Stimulated activated naive CD8-positive, alpha-beta T cell treated with anti-CD3 and anti-CD28 coated beads, Interleukin-15, amount 100 ng/mL, for 72 hours (primary cell): ENCODE data around the gene B3GALT6.

Source experiments
- ATAC-seq: fragments of 150-1000 bp; cut with Tn5 transposase; 2 replicates; pipeline ENCODE4 v1.10.0; 2021; ENCODE audit warnings: mild to moderate bottlenecking, moderate library complexity
- DNase-seq, 2 donors: peaks; one replicate each; pipeline ENCODE4 v3.0.0; 2021 to 2022
- H3K27ac Mint-ChIP-seq, 2 donors: one replicate each; pipeline ENCODE4 v1.8.0; 2022; ENCODE audit warnings: mild to moderate bottlenecking in 2 of 2, mixed read lengths in 2 of 2, moderate library complexity in 2 of 2
- H3K27me3 Mint-ChIP-seq: one replicate; pipeline ENCODE4 v1.8.0; 2022; ENCODE audit warnings: mixed read lengths
- H3K4me1 Mint-ChIP-seq: one replicate; pipeline ENCODE4 v1.8.0; 2022; ENCODE audit warnings: mild to moderate bottlenecking, mixed read lengths
- H3K4me3 Mint-ChIP-seq, 2 donors: one replicate each; pipeline ENCODE4 v1.8.0; 2022; ENCODE audit warnings: mild to moderate bottlenecking in 2 of 2, mixed read lengths in 2 of 2, moderate library complexity in 1 of 2
- H3K9me3 Mint-ChIP-seq, 2 donors: one replicate each; pipeline ENCODE4 v1.8.0; 2022; ENCODE audit warnings: mixed read lengths in 2 of 2

The B3GALT6 gene

DNA sequence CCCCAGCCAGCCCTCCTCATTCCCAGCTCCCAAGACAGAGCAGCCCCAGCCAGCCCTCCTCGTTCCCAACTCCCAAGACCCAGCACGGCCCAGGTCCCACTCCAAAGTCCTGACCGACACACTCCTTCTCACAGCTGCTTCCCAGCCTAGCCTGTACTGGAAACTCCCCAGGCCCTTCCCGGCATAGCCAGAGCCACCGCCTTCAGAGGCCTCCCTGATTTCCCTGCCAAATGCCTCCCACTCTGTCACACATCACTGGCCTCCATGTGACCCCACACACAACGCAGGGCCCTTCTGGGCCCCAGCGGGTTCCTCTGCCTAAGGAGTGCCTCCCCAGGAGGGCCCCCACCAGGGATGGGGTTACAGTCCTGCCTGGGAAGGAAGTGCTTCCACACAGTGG lies 38.8 kb downstream of the B3GALT6 start:
- H3K9me3 Mint-ChIP-seq = no peaks in the 10 kb centered on the region
- no peak for DNase-seq

DNA sequence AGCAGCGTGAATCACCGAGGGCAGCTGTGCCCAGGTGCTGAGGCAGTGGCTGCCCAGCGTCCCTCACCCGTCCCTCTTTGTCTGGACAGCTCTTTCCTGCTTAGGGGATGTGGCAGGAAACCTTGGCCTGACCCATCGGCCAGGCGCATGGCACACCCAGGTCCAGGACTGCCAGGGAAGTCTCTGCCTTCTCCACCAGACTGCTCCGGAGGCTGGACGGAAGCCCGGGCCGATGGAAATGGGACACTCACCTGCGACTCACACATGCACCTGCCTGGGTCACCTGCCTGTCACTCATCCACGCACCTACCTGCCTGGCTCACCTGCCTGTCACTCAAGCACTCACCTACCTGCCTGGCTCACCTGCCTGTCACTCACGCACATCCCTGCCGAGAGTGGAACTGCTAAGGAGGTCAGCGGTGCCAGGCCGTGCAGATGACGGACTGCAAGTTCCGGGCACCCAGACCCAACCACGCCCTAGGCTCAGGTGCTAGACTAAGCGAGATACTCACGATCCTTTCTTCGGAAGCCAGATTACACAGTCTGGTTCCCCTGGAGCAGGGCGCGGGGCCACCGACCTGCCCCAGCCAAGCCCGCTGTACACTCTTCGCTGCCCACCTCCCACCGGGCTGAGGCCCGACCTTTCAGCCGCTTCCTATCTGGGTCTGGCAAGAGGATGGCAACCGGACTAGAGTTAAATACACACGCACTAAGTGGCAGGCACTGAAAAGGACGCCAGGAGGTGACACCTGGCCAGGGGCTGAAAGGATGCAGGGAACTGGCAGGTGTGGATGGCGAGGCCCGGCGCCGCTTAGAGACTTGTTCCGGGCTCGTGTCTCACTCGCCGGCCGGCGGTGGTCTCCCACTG lies 40.5 kb downstream of the B3GALT6 start:
- H3K4me3 Mint-ChIP-seq = peak overlapping the region; percentile 88 to 89
- ATAC-seq (no peak), DNase-seq (no peak)
- peaks cover 56% of the 10 kb centered on the region for H3K4me1 Mint-ChIP-seq
- no peaks in the 10 kb centered on the region for H3K9me3 Mint-ChIP-seq
- H3K27ac Mint-ChIP-seq = peak overlapping the region; percentile 89 to 97
- no peaks in the 10 kb centered on the region for H3K27me3 Mint-ChIP-seq

More for the DNA sequence above, 38.8 kb downstream of the B3GALT6 start:
- no peaks in the 10 kb centered on the region for H3K27me3 Mint-ChIP-seq
- ATAC-seq = no peak
- peak overlapping the region; percentile 76 to 81 for H3K27ac Mint-ChIP-seq
- H3K4me1 Mint-ChIP-seq = peaks cover 66% of the 10 kb centered on the region
- peak overlapping the region; percentile 69 to 88 for H3K4me3 Mint-ChIP-seq

DNA sequence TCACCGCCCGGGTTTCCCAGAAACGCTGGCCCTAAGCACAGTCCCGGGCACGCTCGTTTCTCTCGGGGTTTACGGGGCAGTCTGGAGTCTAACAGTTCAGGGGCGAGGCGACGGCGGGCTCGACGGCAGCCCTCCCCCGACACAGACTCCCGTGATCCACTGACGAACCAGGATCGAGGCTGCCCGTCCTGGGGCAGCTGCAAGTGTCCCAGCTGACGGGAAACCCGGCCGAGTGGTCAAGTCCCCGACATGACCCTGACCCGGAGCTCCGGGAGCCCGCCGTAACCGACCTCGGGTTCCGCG lies 41.1 kb downstream of the B3GALT6 start:
- Mint-ChIP-seq H3K27me3 (no peaks in the 10 kb centered on the region), H3K27ac (peak overlapping the region; percentile 89 to 97), H3K9me3 (no peaks in the 10 kb centered on the region), H3K4me1 (peaks cover 51% of the 10 kb centered on the region), H3K4me3 (peak overlapping the region; percentile 88 to 89)
- ATAC-seq (no peak), DNase-seq (no peak)

DNA sequence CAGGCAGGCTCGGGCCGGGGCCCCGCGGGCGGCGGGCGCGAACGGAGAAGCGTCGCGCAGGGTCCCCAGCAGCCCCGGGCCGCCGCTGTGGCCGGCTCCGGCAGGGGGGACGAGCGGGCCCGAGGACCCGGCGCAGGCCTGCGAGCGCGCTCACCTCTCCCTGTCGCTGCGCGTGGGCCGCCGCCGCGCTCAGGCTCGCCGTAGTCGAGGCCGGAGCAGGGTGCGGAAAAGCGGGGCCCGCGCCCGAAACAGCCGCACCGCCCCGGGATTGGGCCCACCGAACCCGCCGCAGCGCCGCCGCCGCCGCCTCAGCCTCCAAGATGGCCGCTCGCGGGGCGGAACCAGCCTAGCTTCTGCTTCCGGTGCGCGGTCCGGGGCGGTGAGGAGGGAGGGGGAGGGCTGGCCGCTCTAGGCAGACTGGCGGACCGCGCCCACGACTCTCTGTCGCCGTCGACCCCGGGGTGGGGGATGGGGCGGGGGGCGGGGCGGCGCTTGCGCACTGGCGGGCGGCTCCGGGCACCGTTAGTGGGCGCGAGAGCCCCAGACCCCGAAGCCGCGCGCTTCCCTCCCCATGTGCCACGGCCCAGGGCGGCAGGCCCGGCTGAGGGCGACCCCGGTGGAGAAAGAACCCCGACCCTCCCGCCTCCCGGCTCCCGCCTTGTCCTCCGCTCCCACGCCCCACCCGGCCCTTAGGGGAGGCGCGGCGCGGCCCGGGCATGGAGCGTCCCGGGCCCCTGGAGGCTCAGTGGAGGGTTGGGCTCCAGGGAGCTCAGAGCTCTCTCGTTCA lies 41.7 kb downstream of the B3GALT6 start, which contains the start of gene UBE2J2:
Gene UBE2J2 (minus strand): TSS at position 343 of the 787 bp plus-strand sequence. CDS start 5,862 bp downstream, outside the sequence.
- Mint-ChIP-seq H3K4me1 (peaks cover 46% of the 10 kb centered on the region), H3K27me3 (no peaks in the 10 kb centered on the region), H3K4me3 (peak within 1 kb of the TSS; percentile 88 to 89), H3K9me3 (no peaks in the 10 kb centered on the region), H3K27ac (peak within 1 kb of the TSS; percentile 89 to 97)
- ATAC-seq (peak; percentile 97), DNase-seq (peak; percentile 90 to 92)

DNA sequence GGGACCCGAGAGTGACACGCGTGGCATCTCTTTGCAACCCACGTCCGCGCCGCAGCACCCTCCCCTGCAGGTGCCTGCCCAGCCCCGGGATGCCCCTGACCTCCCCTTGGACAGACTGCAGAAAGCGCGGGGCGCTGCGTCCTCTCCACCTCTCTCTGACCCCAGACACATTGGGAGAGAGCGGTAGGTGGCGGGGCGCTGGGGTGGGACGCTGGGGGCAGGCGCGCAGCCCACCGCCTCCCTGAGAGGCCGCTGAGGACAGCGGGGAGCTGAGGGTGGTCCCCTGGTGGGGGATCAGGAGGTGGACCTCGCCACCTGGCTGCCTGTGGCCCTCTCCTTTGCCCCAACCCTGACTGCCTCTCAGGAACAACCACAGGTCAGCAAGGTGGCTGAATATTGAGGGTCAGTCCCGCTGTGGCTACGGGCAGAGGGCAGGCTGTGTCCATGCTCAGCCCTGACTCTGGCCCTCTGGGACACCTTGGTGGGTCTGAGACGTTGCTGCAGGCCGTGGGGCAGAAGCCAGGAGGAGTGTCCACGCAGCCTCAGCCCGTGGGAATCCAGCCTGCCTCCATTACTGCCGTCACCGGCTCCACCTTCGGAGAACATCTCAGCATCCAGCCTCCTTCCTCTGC lies 42.4 kb downstream of the B3GALT6 start:
- peak overlapping the region; percentile 76 to 84 for H3K4me3 Mint-ChIP-seq
- H3K4me1 Mint-ChIP-seq = peaks cover 43% of the 10 kb centered on the region
- H3K27ac Mint-ChIP-seq = peak overlapping the region in 1 of 2 donors; percentile 48
- H3K9me3 Mint-ChIP-seq = no peaks in the 10 kb centered on the region
- ATAC-seq = peak; percentile 41
- no peaks in the 10 kb centered on the region for H3K27me3 Mint-ChIP-seq
- DNase-seq = no peak

DNA sequence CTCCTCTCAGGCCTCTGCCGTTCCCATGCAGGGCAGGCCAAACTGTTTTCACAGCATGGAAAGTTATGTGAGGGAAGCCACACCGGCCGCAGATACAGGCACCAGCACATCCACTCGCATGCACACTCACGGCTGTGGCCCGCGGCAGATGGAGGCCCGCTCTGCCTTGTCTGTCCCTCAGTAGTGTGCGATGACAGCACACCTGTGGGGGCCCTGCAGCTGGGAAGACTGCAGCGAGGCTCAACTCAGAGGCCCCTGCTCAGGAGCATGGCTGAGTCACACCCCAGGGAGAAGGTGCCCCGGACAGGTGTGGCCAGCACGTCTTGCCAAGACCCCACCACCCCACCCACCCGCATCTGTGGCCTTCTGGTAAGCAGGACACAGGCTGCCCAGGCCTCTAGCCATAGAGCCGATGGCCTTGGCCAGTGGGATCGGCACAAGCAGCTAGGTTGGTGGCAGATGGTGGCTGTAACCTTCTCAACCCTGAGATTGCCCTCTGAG lies 42.9 kb downstream of the B3GALT6 start:
- ATAC-seq = no peak

DNA sequence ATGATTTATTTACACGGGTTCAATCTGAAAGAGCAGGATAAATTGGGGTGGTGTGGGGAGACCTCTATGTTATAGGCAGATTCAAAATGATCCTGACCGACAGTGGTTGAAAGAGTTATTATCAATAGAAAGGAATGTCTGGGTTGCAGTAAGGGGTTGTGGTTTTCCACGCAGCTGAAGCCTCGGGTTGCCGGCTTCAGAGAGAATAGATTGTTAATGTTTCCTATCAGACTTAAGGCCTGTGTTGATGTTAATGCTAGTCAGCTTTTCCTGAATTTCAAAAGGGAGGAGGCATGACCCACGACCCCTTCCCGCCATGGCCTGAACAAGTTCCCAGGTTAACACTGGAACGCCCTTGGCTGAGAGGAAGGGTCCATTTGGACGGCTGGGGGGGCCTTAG lies 43.8 kb downstream of the B3GALT6 start:
- Mint-ChIP-seq H3K4me1 (peaks cover 29% of the 10 kb centered on the region), H3K27me3 (no peaks in the 10 kb centered on the region), H3K4me3 (no peak overlapping the region), H3K9me3 (no peaks in the 10 kb centered on the region), H3K27ac (no peak overlapping the region)
- no peak for DNase-seq
- no peak for ATAC-seq

More for the DNA sequence above, 42.9 kb downstream of the B3GALT6 start:
- DNase-seq = no peak
- Mint-ChIP-seq H3K4me3 (peak overlapping the region; percentile 76 to 84), H3K4me1 (peaks cover 38% of the 10 kb centered on the region), H3K27ac (no peak overlapping the region), H3K27me3 (no peaks in the 10 kb centered on the region), H3K9me3 (no peaks in the 10 kb centered on the region)

DNA sequence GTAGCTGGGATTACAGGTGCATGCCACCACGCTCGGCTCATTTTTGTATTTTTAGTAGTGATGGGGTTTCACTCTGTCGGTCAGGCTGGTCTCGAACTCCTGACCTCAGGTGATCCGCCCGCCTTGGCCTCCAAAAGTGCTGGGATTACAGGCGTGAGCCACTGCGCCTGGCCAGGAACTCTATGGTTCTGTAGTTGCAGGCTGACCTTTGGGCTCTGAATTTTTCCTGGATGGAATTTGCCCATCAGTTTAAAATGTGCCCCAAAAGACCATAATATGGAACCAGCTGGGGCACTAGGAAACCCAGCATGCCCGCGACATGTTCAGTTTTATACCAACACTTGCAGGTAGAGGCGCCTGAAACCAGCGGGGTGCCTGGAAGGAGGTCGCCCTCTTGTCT lies 46.6 kb downstream of the B3GALT6 start:
- peak overlapping the region in 1 of 2 donors; percentile 25 for H3K27ac Mint-ChIP-seq
- DNase-seq (no peak), ATAC-seq (no peak)
- no peak overlapping the region for H3K4me3 Mint-ChIP-seq
- no peaks in the 10 kb centered on the region for H3K27me3 Mint-ChIP-seq
- no peaks in the 10 kb centered on the region for H3K9me3 Mint-ChIP-seq
- peaks cover 19% of the 10 kb centered on the region for H3K4me1 Mint-ChIP-seq

DNA sequence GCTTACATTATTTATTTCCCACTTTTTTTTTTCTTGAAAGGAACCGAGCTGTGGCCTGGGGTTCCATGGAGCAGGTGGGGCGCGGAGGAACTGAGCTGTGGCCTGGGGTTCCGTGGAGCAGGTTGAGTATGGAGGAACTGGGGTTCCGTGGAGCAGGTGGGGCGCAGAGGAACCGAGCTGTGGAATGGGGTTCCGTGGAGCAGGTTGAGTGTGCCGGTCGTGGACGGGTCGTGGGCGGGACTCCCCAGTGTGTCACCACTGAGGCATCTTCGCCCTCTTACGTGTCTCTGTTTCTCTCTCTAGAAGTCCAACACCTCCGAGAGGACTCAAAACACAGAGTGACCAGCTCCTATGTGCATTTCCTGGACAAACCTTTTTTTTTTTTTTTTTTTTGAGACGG lies 47.0 kb downstream of the B3GALT6 start:
- Mint-ChIP-seq H3K4me1 (peaks cover 21% of the 10 kb centered on the region), H3K4me3 (no peak overlapping the region), H3K27ac (peak overlapping the region in 1 of 2 donors; percentile 25), H3K9me3 (no peaks in the 10 kb centered on the region), H3K27me3 (no peaks in the 10 kb centered on the region)
- ATAC-seq (no peak), DNase-seq (no peak)

DNA sequence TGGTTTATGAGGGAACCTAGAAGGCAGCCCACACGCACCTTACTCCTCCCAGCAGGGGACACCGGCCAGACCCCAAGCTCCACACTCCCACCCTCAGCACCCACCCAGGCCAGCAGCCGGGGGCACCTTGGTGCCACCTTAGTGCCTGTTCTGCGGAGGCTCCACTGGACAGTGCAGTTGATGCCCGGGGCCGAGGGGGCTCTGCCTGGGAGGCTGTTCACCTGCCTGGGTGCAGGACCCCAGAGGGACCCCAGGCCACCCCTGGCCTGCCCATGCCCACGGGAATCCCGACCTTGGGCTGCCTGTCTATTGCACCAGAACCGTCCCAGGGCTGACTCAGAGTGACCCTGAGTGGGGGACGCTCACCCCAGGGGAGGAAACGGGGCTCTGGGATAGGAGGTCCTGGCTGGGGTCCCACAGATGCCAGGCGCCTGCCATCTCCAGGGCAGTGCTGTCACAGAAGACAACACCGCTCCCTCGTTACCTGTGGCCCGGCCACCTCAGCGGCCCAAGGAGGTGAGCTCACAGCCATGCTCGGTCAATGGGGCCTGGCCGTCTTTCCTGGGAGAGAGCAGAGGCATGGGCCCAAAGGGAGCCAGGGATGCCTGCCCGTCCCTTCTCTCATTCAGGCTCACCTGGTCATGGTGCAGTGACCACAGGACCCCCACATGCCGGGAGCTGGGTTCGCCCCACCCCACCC lies 48.9 kb downstream of the B3GALT6 start:
- no peak overlapping the region for H3K4me3 Mint-ChIP-seq
- ATAC-seq (no peak), DNase-seq (no peak)
- no peak overlapping the region for H3K27ac Mint-ChIP-seq
- H3K9me3 Mint-ChIP-seq = no peaks in the 10 kb centered on the region
- H3K27me3 Mint-ChIP-seq = no peaks in the 10 kb centered on the region
- peaks cover 14% of the 10 kb centered on the region for H3K4me1 Mint-ChIP-seq

DNA sequence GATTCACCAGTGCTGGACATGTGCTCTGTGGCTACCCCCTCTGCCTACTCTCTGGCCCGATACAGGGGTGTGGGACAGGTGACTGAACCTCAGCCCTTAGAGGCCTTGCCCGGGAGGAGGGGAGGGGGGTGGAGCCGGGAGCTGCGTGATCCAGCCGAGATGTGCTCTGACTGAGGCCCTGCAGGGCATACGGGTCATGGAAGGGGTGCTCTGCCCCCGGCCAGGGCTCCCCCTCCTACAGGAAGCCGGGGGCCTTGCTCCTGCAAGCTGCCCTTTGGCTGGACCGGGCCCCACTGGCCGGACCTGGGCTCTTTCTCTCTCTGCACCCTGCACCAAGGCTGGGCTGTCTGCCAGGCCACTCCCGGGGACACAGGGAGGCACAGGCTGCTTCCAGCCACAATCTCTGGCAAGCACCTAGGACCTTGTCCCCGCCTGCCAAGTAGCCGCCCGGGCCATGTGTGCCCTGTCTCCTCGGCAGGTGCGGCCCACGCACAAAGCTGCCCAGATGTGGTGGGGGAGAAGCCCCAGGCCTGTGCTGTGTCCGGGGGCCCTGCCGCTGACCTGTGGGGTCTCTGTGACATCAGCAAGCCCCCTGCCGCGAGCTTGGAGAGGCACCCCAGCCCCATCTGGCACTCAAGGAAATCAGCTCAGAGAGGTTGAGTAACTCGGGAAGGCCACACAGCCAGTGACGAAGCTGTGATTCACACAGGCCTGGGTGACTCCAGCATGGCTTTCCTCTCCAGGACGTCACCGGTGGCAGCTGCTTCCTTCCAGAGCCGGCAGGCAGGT lies 49.7 kb downstream of the B3GALT6 start:
- no peak overlapping the region for H3K27ac Mint-ChIP-seq
- H3K4me3 Mint-ChIP-seq = no peak overlapping the region
- no peaks in the 10 kb centered on the region for H3K27me3 Mint-ChIP-seq
- no peaks in the 10 kb centered on the region for H3K9me3 Mint-ChIP-seq
- DNase-seq (no peak), ATAC-seq (no peak)
- peaks cover 14% of the 10 kb centered on the region for H3K4me1 Mint-ChIP-seq

DNA sequence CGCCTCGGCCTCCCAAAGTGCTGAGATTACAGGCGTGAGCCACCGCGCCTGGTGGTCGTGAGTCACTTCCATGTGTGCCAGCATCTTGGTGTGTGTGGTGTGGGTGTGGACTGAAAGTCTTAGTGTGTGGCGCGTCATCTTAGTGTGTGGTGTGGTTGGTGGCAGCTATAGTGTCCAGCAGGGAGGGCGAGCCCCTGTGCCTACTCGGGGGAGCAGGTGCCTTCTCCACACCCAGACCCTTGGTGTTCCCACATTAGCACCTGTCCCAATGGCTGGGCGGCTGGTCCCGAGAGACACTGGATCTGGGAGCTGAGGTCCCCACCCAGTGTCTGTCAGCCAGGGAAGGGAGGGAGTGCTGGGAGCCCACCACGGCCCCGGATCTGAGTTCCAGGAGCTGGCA lies 51.0 kb downstream of the B3GALT6 start:
- peak; percentile 22 for ATAC-seq
- Mint-ChIP-seq H3K4me1 (peaks cover 14% of the 10 kb centered on the region), H3K4me3 (no peak overlapping the region), H3K27me3 (no peaks in the 10 kb centered on the region), H3K9me3 (no peaks in the 10 kb centered on the region), H3K27ac (no peak overlapping the region)
- no peak for DNase-seq

DNA sequence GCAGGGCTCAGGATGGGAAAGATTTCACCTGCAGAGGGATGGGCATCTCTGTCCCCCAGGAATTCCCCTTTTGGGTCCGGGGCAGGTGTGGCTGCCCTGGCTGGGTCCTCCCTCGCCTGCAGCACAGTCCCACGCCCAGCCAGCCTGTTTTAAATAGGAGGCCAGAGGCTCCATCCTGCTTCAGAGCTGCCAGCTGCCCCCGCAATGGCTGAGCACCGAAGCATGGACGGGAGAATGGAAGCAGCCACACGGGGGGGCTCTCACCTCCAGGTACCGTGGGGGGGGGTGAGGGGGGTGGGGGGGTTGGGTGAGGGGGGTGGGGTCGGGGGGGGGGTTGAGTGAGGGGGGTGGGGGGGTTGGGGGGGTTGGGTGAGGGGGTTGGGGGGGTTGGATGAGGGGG lies 51.8 kb downstream of the B3GALT6 start:
- no peak for DNase-seq
- no peak overlapping the region for H3K27ac Mint-ChIP-seq
- H3K4me1 Mint-ChIP-seq = peaks cover 14% of the 10 kb centered on the region
- ATAC-seq = no peak
- no peaks in the 10 kb centered on the region for H3K27me3 Mint-ChIP-seq
- H3K9me3 Mint-ChIP-seq = no peaks in the 10 kb centered on the region
- no peak overlapping the region for H3K4me3 Mint-ChIP-seq
